Gastrocnemius medialis (tissue), 4 donors: ENCODE data around the gene VTCN1.

Experiments used
- POLR2A ChIP-seq, 2 donors: fragments of 450-650 bp; IDR thresholded peaks; one replicate each; pipeline ENCODE4 v1.6.1; 2017; ENCODE audit warnings: antibody characterized with exemption in 2 of 2, mild to moderate bottlenecking in 2 of 2, moderate library complexity in 2 of 2
- TF ChIP-seq, protein P1 (sequence below), 5 experiments: fragments of 450-650 bp in 3 of 5; fragments of 200-600 bp in 2 of 5; sonication (generic) in 2 of 5; IDR thresholded peaks in 4 of 5; conservative IDR thresholded peaks in 1 of 5; 1 replicate in 4 of 5; 2 replicates in 1 of 5; pipeline ENCODE4 v1.5.1; 2016 to 2019; ENCODE audit warnings: antibody characterized with exemption in 5 of 5, mild to moderate bottlenecking in 3 of 5, moderate library complexity in 3 of 5

DNA sequence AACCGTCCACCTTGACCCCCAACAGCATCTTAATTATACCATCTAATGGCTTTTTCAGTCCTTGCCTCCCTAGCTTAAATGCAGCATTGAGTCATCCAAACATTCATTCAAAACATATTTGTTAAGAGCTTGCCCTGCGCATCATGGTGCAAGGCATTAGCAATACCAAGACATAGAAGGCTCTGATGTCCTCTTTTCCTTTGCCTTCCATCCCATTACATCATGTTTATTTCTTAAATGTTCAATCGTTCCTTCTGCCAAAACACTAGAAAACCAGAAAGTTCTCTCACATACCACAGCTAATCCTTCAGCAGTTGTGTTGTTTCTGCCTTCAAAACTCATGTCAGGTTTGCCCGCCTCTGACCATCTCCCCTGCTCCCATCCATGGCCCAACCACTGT, 29.8 kb upstream of the VTCN1 start:
- no peak for TF ChIP-seq POLR2A (IDR thresholded peaks at IDR 0.05)
- TF ChIP-seq, protein P1, sequence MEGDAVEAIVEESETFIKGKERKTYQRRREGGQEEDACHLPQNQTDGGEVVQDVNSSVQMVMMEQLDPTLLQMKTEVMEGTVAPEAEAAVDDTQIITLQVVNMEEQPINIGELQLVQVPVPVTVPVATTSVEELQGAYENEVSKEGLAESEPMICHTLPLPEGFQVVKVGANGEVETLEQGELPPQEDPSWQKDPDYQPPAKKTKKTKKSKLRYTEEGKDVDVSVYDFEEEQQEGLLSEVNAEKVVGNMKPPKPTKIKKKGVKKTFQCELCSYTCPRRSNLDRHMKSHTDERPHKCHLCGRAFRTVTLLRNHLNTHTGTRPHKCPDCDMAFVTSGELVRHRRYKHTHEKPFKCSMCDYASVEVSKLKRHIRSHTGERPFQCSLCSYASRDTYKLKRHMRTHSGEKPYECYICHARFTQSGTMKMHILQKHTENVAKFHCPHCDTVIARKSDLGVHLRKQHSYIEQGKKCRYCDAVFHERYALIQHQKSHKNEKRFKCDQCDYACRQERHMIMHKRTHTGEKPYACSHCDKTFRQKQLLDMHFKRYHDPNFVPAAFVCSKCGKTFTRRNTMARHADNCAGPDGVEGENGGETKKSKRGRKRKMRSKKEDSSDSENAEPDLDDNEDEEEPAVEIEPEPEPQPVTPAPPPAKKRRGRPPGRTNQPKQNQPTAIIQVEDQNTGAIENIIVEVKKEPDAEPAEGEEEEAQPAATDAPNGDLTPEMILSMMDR (IDR thresholded peaks at IDR 0.05 in 4 of 5, conservative IDR thresholded peaks at IDR 0.05 in 1 of 5): no peak
